Testis (tissue), 3 donors: ENCODE measurements around the gene CRIP3. TPM values are rescaled to one million over a fixed set of nuclear protein-coding genes. Genes with fewer than 3 reads are reported as not detected.

Experiments
- DNase-seq: peaks from one replicate; pipeline ENCODE4 v3.0.0-alpha.2; 2019
- H3K27ac ChIP-seq, 2 donors: fragments of 200-600 bp; sonication (generic); one replicate each; pipeline ENCODE4 v1.5.1; 2019
- H3K27me3 ChIP-seq: fragments of 200-600 bp; sonication (generic); one replicate; pipeline ENCODE4 v1.5.1; 2019
- H3K36me3 ChIP-seq: fragments of 200-600 bp; sonication (generic); one replicate; pipeline ENCODE4 v1.5.1; 2017; ENCODE audit warnings: low read depth; ENCODE audit errors: missing control alignments
- H3K4me1 ChIP-seq: fragments of 200-600 bp; sonication (generic); one replicate; pipeline ENCODE4 v1.5.1; 2019
- H3K4me3 ChIP-seq, 2 donors: fragments of 200-600 bp; sonication (generic); one replicate each; pipeline ENCODE4 v1.5.1; 2017 to 2019
- H3K9me3 ChIP-seq: fragments of 200-600 bp; sonication (generic); one replicate; pipeline ENCODE4 v1.5.1; 2017
- CTCF ChIP-seq, 3 experiments: fragments of 450-650 bp in 2 of 3; fragments of 200-600 bp in 1 of 3; sonication (generic) in 1 of 3; IDR thresholded peaks; one replicate each; pipeline ENCODE4 v1.5.1; 2016 to 2019; ENCODE audit warnings: antibody characterized with exemption in 3 of 3, mild to moderate bottlenecking in 2 of 3, moderate library complexity in 1 of 3
- POLR2A ChIP-seq: fragments of 450-650 bp; IDR thresholded peaks from one replicate; pipeline ENCODE4 v1.6.1; 2017; ENCODE audit warnings: antibody characterized with exemption, mild to moderate bottlenecking, moderate library complexity
- whole genome bisulfite sequencing, 2 donors: methylation state at CpG; one replicate each; pipeline ENCODE4 v1.1.5; 2018; 5-methylcytosine and 5-hydroxymethylcytosine counted together
- intact Hi-C: fragments of 100-400 bp; cut with DNase I; formaldehyde crosslinking; loops from one replicate; pipeline ENCODE4 v1.15.1; 2023; ENCODE audit warnings: low total_unique reads
- polyA plus RNA-seq: library from polyadenylated mRNA; stranded (reverse); fragments of 350-450 nt; fragmentation: Illumina TruSeq; extraction: RNeasy Lipid Tissue Mini Kit (QIAGEN cat#74804); gene quantifications from one replicate; pipeline ENCODE4 v1.2.3, GENCODE V29; 2014; ENCODE audit warnings: low read depth, low replicate concordance; ENCODE audit not compliant: insufficient read depth
- total RNA-seq, 2 donors: library from RNA; depleted of rRNA; stranded (reverse); fragments of >200 nt; gene quantifications; one replicate each; pipeline ENCODE4 v1.2.3, GENCODE V29; 2016

Gene CRIP3
- total and polyA plus RNA-seq, 3 donors from 2014 or later = 13.4 to 34.3 (median 33.4) TPM

GRCh38 chr6:43282060-43282459 is 26.6 kb downstream of the CRIP3 start:
- Histone ChIP-seq H3K4me3 (no peak overlapping the region), H3K9me3 (no peaks in the 10 kb centered on the region), H3K36me3 (no peaks in the 10 kb centered on the region), H3K27ac (no peak overlapping the region), H3K27me3 (no peaks in the 10 kb centered on the region), H3K4me1 (no peaks in the 10 kb centered on the region)
- 80 to 88% methylated on average over 9 of the region's 9 CpGs for WGBS, 2 donors
- intact Hi-C loops = no loop called here
- no peak for DNase-seq
- TF ChIP-seq POLR2A = no peak
- TF ChIP-seq CTCF (IDR thresholded peaks at IDR 0.05) = no peak

DNA sequence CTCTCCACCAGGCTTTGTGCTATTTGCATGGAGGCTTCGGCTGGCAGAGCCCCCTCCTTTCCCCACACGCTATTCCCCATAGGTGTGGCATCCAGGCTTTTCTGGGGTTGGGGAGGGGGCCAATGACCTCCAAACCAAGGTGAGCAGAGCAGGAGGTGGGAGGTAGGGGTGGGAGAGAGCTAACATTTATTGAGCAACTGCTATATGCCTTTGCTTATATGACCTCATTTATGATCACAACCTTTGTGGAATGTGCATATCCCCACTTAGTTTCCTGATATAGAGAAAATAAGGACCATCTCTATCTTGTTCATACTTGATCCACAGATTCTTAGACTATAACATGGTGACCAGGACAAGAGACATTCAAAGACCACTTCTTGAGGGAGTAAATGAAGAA is 28.4 kb downstream of the CRIP3 start:
- Histone ChIP-seq H3K36me3 (no peaks in the 10 kb centered on the region), H3K27me3 (no peaks in the 10 kb centered on the region), H3K4me3 (no peak overlapping the region), H3K27ac (no peak overlapping the region), H3K4me1 (no peaks in the 10 kb centered on the region), H3K9me3 (no peaks in the 10 kb centered on the region)
- intact Hi-C loops = no loop called here
- no peak for TF ChIP-seq CTCF (IDR thresholded peaks at IDR 0.05)
- TF ChIP-seq POLR2A = no peak
- DNase-seq = no peak
- 72 to 84% methylated on average over 2 of the region's 2 CpGs for WGBS, 2 donors

DNA sequence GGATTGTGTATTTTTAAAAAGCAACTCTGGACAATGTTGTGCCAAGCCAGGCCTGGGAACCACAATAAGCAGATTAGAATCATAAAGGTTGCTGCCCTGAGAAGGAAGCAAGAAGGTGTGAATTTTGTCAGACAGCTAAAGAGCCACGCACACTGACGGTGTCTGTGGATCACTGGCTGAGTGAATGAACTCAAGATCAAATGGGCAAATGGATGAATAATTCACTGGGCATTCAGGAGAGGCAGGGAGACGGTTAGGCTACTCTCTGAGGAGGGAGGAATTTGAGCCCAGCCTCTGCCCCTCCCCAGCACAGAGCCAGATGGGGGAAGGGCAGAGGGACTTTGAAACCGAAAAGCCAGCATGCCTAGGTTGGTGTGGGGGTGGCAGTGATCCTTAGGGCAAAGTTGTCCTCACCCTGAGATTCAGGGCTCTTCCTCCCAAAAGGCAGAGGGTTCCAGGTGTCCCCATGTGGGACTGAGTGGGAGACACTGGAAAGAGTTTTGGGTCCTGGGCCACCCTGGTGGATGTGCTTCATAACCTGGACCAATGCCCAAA is 30.0 kb downstream of the CRIP3 start:
- no peaks in the 10 kb centered on the region for H3K4me1 ChIP-seq
- TF ChIP-seq CTCF (IDR thresholded peaks at IDR 0.05) (no peak), POLR2A (no peak)
- no peak overlapping the region for H3K27ac ChIP-seq
- no peaks in the 10 kb centered on the region for H3K27me3 ChIP-seq
- DNase-seq = no peak
- 85 to 91% methylated on average over 4 of the region's 4 CpGs for WGBS, 2 donors
- no peaks in the 10 kb centered on the region for H3K9me3 ChIP-seq
- no peak overlapping the region for H3K4me3 ChIP-seq
- H3K36me3 ChIP-seq = no peaks in the 10 kb centered on the region
- intact Hi-C loops = no loop called here

- no peaks in the 10 kb centered on the region for H3K36me3 ChIP-seq
- no peak overlapping the region for H3K4me3 ChIP-seq
- H3K9me3 ChIP-seq = no peaks in the 10 kb centered on the region
- TF ChIP-seq POLR2A (no peak), CTCF (IDR thresholded peaks at IDR 0.05) (no peak)
- intact Hi-C loops = no loop called here
- 85 to 89% methylated on average over 10 to 13 of the region's 13 CpGs for WGBS, 2 donors
- no peak overlapping the region for H3K27ac ChIP-seq
- DNase-seq = no peak
- no peaks in the 10 kb centered on the region for H3K4me1 ChIP-seq
- no peaks in the 10 kb centered on the region for H3K27me3 ChIP-seq
Measured at GRCh38 chr6:43277643-43278523, 30.7 kb downstream of the CRIP3 start.
